HG03045 (cell line): Measurements from ENCODE around the gene SCTR.

Experiments
- ATAC-seq: cut with Tn5 transposase; IDR thresholded peaks from one replicate; pipeline ENCODE4 v1.9.1; 2021; ENCODE audit warnings: mild to moderate bottlenecking, moderate library complexity; ENCODE audit not compliant: unreplicated experiment

The SCTR gene

DNA sequence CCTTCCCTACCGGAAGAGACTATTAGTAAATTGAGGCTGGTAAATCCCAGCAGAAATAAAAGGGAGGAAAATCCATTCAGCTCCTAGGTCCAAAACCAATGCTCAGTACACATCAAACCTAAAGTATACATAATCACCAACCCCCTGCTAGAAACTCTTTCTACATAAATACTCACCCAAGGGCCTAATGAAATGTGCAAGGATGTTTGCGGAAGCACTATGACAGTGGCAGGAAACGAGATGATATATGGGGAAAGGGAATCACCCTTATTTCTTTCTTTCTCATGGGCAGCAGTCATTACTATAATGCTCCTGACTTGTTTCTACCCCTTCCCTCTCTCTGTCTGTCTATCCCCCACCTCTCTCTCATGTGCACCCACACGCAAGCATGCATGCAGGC, 1.3 kb upstream of the SCTR start:
- ATAC-seq: no peak

- no peak for ATAC-seq
Observed at GRCh38 chr2:119523383-119523951, 816 bp downstream of the SCTR start.

DNA sequence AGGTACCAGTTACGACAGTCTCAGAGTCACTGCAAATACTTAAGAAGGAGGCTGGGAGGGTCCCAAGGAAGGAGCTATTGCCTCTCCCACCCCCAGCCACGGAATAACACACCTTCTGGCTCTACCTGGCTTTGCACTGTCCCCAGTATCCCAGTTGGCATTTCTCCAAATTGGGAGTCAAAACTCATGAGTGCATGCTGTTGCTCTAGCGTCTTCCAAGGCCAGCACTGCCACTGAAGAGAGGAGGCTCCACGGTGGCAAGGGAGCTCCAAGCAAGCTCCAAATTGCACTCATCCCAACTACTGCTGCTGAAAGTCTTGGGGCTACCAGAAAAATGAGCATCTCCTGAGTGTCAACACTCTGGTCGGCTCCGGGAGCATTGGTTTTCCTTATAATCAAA, 1.6 kb downstream of the SCTR start:
- no peak for ATAC-seq

DNA sequence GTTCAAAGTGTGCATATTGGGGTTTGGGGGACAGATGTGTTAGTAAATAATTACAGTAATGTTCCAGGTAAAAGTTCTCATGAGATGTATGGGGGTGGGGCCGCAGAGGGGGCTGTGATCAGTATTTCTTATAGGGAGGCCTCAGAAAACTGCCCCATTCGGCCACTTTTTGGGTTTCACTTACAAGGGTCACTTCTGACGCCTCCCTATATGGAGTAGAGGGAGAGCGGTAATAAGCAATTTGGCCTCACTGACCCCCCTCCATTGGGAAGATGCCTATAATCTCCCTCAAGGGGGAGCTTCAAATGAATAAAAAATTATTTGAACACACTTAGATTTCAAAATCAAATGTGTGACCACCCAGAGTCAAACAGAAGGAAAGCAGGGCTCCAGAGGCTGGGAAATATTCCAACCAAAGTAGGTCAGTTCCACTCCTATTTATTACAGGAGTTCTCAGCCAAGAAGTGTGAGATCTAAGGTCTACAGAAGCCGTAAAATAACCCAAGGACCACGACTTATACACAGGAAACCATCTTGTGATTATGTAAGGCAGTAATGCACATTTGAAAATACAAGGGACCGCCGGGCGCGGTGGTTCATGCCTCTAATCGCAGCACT, 2.7 kb downstream of the SCTR start:
- ATAC-seq: no peak

- no peak for ATAC-seq
Observed at GRCh38 chr2:119520696-119521432, 3.4 kb downstream of the SCTR start.

GRCh38 chr2:119519057-119519408, 5.2 kb downstream of the SCTR start:
- no peak for ATAC-seq

DNA sequence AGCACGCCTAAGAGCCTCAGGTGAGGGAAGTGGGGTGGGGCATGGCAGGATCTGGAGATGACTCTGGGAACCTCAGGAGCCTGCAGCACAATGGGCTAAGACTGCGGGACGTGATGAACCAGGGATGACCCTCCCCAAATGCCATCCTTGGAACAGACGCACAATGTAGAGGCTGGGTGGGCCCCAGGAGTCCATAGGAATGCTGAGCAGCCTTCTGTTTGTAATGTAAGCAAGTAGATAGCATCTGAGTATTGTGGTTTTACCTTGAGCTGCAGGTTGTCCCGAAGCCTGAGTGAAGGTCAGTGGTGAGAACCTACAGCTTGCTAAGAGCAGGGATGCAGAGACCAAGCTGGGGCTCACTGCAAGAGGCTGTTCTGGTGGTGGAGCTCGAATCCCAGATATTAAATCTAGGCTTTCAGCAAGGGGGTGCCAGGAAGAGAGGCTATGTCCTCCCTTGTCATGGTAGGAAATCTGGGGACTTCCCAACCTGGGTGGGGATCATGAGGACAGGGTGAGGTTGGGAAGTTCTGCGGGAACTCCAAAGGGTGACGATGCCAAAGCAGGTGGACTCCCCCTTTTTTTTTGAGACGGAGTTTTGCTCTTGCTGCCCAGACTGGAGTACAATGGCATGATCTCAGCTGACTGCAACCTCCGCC, 5.8 kb downstream of the SCTR start:
- no peak for ATAC-seq

DNA sequence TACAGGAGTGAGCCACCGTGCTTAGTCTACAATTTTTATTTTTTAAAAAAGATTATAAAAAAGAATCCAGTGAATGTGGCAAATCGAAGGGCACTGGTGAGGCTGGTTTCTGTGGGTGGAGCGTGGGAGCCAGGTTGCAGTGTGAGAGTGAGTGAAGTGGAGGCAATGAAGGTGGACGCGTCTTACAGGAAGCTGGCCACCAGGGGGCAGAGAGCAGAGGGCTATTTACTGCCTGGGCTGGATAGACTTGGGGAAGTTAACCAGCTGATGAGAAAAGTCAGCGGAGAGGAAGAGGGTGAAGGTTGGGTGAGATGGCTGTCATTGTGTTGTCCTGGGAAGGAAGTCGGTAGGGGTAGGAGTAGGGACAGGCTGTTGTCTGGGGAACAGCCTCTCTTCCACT, 6.8 kb downstream of the SCTR start:
- peak; percentile 77 for ATAC-seq

- ATAC-seq: no peak
Observed at GRCh38 chr2:119516121-119516520, 8.2 kb downstream of the SCTR start.

- no peak for ATAC-seq
Observed at GRCh38 chr2:119513832-119514231, 10.5 kb downstream of the SCTR start.

GRCh38 chr2:119512946-119513345, 11.3 kb downstream of the SCTR start:
- ATAC-seq: no peak

- no peak for ATAC-seq
Observed at GRCh38 chr2:119511989-119512388, 12.3 kb downstream of the SCTR start.

GRCh38 chr2:119508756-119509155, 15.5 kb downstream of the SCTR start:
- ATAC-seq: no peak

GRCh38 chr2:119496682-119497081, 27.6 kb downstream of the SCTR start:
- ATAC-seq: no peak

DNA sequence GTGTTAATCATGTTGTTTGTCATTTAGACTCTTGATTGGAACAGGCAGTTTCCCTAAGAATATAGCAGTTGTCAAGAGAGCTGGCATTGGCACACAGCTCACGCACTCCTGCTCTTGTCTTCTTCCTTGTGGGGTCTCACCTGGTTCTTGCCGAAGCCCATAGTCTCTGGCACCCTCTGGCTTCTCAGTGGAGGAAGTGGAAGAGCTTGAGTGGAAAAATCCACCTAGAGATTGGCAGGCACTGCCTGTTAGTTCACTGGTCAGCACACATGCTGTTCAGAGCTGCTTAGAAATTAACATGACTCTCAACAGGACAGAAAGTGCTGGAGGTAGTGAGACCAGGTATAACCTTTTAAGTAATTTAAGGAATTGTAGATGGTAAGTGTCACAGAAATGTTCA, 28.3 kb downstream of the SCTR start:
- ATAC-seq: no peak

DNA sequence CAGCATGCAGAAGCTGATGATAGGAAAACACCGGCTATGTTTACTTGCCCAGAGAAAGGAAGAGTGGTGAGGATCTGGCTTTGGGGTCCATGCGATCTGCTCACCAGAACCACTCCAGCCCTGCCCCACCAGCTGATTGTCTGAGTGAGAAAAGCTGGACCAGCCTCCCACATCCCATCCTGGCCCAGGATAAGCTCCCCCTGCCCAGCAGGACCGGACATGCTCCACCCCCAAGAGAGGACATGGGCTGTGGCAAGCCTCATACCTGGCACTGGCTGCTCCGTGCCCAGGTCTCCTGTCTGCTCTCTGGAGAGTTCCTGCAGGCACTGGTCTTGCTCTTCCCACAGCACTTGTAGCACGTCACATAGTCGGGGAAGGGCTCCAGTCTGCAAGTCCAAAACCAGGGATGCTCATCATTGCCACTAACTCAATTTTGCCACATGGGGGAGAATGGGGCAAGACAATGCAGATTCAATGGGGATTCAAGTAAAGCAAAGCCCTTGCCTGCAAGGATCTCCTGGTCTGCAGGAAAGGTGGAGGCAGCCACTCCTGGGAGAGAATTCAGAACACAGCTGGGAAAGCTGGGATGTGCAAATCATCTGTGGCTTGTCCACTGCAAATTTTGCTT, 30.0 kb downstream of the SCTR start:
- no peak for ATAC-seq

GRCh38 chr2:119491776-119492525, 32.3 kb downstream of the SCTR start:
- no peak for ATAC-seq

- ATAC-seq: no peak
Observed at GRCh38 chr2:119490653-119491195, 33.6 kb downstream of the SCTR start.

- no peak for ATAC-seq
Observed at GRCh38 chr2:119490106-119490505, 34.2 kb downstream of the SCTR start.

DNA sequence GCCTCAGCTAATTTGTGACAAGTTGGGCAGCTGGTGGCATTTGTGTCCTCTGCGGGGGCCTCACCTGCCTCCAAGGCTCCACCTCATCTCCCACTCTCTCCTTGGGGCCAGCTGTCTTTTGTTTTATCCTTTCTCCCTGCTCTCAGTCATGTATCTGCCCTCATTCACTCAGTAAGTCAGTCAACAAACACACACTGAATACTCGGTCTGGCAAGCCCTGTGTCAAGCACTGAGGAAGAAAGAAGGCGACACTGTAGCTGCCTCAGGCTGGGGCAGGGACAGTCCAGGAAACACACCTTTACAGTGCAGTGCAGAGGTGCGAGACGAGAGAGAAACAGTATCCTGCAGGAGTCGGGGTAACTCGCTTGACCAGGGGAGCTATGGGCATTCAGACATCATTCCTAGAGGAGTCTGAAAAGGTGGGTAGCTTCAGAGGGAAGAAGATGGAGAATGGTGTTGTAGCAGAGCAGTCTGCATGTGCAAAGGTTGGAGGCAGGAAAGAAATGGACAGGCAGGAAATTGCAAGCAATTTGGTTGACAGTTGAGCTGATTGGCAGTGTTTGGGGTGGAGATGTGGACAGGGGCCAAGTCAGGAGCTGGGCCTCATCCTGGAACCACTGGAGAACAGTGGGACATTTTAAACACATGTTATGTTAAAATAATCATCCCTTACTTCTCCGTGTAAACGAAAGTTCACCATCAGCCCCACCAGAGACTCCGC, 34.9 kb downstream of the SCTR start:
- ATAC-seq: no peak
